HepG2 (cell line): ENCODE data around the gene ACBD3. TPM values are rescaled to one million over a fixed set of nuclear protein-coding genes. Genes with fewer than 3 reads are reported as not detected.
A peak's percentile ranks its signal among the peaks of the same experiment; 100 is the strongest.

Experiments used
- AGO2 ChIP-seq: fragments of 200-400 bp; formaldehyde crosslinking; optimal IDR thresholded peaks from 2 replicates; pipeline ENCODE3; 2017; ENCODE audit warnings: mild to moderate bottlenecking, low read depth, low read length, moderate library complexity
- FIP1L1 ChIP-seq: fragments of 200-400 bp; formaldehyde crosslinking; IDR thresholded peaks from 2 replicates; pipeline ENCODE4 v1.6.1; 2018; ENCODE audit warnings: low read depth, mild to moderate bottlenecking, low read length, moderate library complexity, borderline replicate concordance; ENCODE audit not compliant: insufficient read depth
- GFI1 ChIP-seq: sonication (generic); formaldehyde crosslinking; IDR thresholded peaks from 2 replicates; pipeline ENCODE4 v1.5.0; 2020; ENCODE audit warnings: missing genetic modification reagents, mild to moderate bottlenecking, borderline replicate concordance
- HDAC6 ChIP-seq: fragments of 200-600 bp; sonication (generic); IDR thresholded peaks from 2 replicates; pipeline ENCODE4 v1.7.0; 2017; ENCODE audit warnings: mild to moderate bottlenecking, antibody characterized with exemption, low read length, low read depth
- HOXA3 ChIP-seq: sonication (generic); formaldehyde crosslinking; IDR thresholded peaks from 2 replicates; pipeline ENCODE4 v1.5.0; 2020; ENCODE audit warnings: missing genetic modification reagents
- IRF2 ChIP-seq: IDR thresholded peaks from 2 replicates; pipeline ENCODE4 v1.6.1; 2018; ENCODE audit warnings: missing genetic modification reagents, missing compliant biosample characterization
- NCOA2 ChIP-seq: sonication (generic); formaldehyde crosslinking; IDR thresholded peaks from 2 replicates; pipeline ENCODE4 v1.8.0; 2022; ENCODE audit warnings: inconsistent platforms
- NKX3-1 ChIP-seq: sonication (generic); formaldehyde crosslinking; IDR thresholded peaks from 2 replicates; pipeline ENCODE4 v1.5.0; 2020; ENCODE audit warnings: missing genetic modification reagents
- PHF8 ChIP-seq: sonication (generic); formaldehyde crosslinking; IDR thresholded peaks from 2 replicates; pipeline ENCODE4 v1.5.0; 2020; ENCODE audit warnings: missing genetic modification reagents
- RERE ChIP-seq: IDR thresholded peaks from 2 replicates; pipeline ENCODE4 v1.6.1; 2016; ENCODE audit warnings: low read depth, missing genetic modification reagents, missing compliant biosample characterization
- RORA ChIP-seq: sonication (generic); formaldehyde crosslinking; IDR thresholded peaks from 2 replicates; pipeline ENCODE4 v1.5.0; 2020; ENCODE audit warnings: mild to moderate bottlenecking, missing genetic modification reagents, moderate library complexity
- ZFX ChIP-seq: sonication (generic); formaldehyde crosslinking; IDR thresholded peaks from 2 replicates; pipeline ENCODE4 v1.4.0; 2020; ENCODE audit warnings: mild to moderate bottlenecking, low read depth, missing genetic modification reagents, moderate library complexity
- ZSCAN30 ChIP-seq: sonication (generic); formaldehyde crosslinking; IDR thresholded peaks from 2 replicates; pipeline ENCODE4 v1.5.0; 2020; ENCODE audit warnings: mild to moderate bottlenecking, missing genetic modification reagents
- polyA plus RNA-seq, 8 experiments: library from polyadenylated mRNA; depleted of rRNA in 3 of 8; stranded (reverse) in 7 of 8; unstranded in 1 of 8; fragments of >200 nt; fragmentation: Illumina TruSeq in 4 of 8; extraction: Trizol in 4 of 8; gene quantifications; 2 replicates each; pipeline versions ENCODE4 v1.2.1 to v1.2.3, GENCODE V29; 2011 to 2016; ENCODE audit warnings: low read depth in 4 of 8, missing spikeins in 1 of 8, mixed read lengths in 1 of 8; ENCODE audit not compliant: insufficient read depth in 1 of 8
- total RNA-seq, 5 experiments: library from RNA; depleted of rRNA; stranded (reverse); fragments of >200 nt; fragmentation: Illumina TruSeq; extraction: Trizol; gene quantifications; 2 replicates each; pipeline ENCODE4 v1.2.3, GENCODE V29; 2016; ENCODE audit warnings: low read depth in 1 of 5
- TF ChIP-seq, protein P1 (sequence below), 2 experiments: sonication (generic) in 1 of 2; formaldehyde crosslinking in 1 of 2; IDR thresholded peaks; 2 replicates each; pipeline versions ENCODE4 v1.4.0 to v1.6.1; 2018 to 2020; ENCODE audit warnings: missing genetic modification reagents in 2 of 2, borderline replicate concordance in 1 of 2, low read depth in 1 of 2, mild to moderate bottlenecking in 1 of 2, missing biosample characterization in 1 of 2
- TF ChIP-seq, protein P2 (sequence below): sonication (generic); formaldehyde crosslinking; IDR thresholded peaks from 2 replicates; pipeline ENCODE4 v1.5.1; 2020; ENCODE audit warnings: mild to moderate bottlenecking, missing genetic modification reagents, moderate library complexity
- TF ChIP-seq, protein P3 (sequence below): sonication (generic); formaldehyde crosslinking; IDR thresholded peaks from 2 replicates; pipeline ENCODE4 v1.8.0; 2022; ENCODE audit warnings: missing genetic modification reagents, mild to moderate bottlenecking, moderate library complexity, borderline replicate concordance

The ACBD3 gene
- total and polyA plus RNA-seq, 2 of the 13 experiments (the other 11 are each of a cell fraction or from before 2014, with no cell fraction given), result 24.3 to 39.3 TPM

GRCh38 chr1:226110249-226111097, 76.1 kb downstream of the ACBD3 start (continued):
- no peak for TF ChIP-seq FIP1L1
- peak; percentile 71 for TF ChIP-seq ZFX (CRISPR knock-in tag)
- TF ChIP-seq GFI1 (CRISPR knock-in tag), result no peak
- TF ChIP-seq PHF8 (CRISPR knock-in tag), result peak; percentile 40
- no peak for TF ChIP-seq ZSCAN30 (CRISPR knock-in tag)
- TF ChIP-seq IRF2 (CRISPR knock-in tag), result no peak
- no peak for TF ChIP-seq NKX3-1 (CRISPR knock-in tag)
- TF ChIP-seq, protein P1, sequence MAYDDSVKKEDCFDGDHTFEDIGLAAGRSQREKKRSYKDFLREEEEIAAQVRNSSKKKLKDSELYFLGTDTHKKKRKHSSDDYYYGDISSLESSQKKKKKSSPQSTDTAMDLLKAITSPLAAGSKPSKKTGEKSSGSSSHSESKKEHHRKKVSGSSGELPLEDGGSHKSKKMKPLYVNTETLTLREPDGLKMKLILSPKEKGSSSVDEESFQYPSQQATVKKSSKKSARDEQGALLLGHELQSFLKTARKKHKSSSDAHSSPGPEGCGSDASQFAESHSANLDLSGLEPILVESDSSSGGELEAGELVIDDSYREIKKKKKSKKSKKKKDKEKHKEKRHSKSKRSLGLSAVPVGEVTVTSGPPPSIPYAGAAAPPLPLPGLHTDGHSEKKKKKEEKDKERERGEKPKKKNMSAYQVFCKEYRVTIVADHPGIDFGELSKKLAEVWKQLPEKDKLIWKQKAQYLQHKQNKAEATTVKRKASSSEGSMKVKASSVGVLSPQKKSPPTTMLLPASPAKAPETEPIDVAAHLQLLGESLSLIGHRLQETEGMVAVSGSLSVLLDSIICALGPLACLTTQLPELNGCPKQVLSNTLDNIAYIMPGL (CRISPR knock-in tag; IDR thresholded peaks at IDR 0.05; ENCODE audit: borderline replicate concordance in 1 of 2, low read depth in 1 of 2), result peak in 1 of 2 experiments; percentile 26; a peak in 1 of 4 replicates
- TF ChIP-seq AGO2, result peak; percentile 51
- TF ChIP-seq, protein P2, sequence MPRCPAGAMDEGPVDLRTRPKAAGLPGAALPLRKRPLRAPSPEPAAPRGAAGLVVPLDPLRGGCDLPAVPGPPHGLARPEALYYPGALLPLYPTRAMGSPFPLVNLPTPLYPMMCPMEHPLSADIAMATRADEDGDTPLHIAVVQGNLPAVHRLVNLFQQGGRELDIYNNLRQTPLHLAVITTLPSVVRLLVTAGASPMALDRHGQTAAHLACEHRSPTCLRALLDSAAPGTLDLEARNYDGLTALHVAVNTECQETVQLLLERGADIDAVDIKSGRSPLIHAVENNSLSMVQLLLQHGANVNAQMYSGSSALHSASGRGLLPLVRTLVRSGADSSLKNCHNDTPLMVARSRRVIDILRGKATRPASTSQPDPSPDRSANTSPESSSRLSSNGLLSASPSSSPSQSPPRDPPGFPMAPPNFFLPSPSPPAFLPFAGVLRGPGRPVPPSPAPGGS (CRISPR knock-in tag), result no peak
- 0 out of 2 replicates have a peak, but pooled peaks have one; percentile 4 for TF ChIP-seq HOXA3 (CRISPR knock-in tag)
- no peak for TF ChIP-seq NCOA2 (CRISPR knock-in tag)
- TF ChIP-seq HDAC6, result no peak
- no peak for TF ChIP-seq RERE (CRISPR knock-in tag)
- TF ChIP-seq, protein P3, sequence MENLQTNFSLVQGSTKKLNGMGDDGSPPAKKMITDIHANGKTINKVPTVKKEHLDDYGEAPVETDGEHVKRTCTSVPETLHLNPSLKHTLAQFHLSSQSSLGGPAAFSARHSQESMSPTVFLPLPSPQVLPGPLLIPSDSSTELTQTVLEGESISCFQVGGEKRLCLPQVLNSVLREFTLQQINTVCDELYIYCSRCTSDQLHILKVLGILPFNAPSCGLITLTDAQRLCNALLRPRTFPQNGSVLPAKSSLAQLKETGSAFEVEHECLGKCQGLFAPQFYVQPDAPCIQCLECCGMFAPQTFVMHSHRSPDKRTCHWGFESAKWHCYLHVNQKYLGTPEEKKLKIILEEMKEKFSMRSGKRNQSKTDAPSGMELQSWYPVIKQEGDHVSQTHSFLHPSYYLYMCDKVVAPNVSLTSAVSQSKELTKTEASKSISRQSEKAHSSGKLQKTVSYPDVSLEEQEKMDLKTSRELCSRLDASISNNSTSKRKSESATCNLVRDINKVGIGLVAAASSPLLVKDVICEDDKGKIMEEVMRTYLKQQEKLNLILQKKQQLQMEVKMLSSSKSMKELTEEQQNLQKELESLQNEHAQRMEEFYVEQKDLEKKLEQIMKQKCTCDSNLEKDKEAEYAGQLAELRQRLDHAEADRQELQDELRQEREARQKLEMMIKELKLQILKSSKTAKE (CRISPR knock-in tag), result no peak
- no peak for TF ChIP-seq RORA (CRISPR knock-in tag)
